Muscle layer of duodenum (tissue), 2 donors: ENCODE measurements around the gene INO80E.
A peak's percentile ranks its signal among the peaks of the same experiment; 100 is the strongest.
"Not testable (repeated sequence)": the region's sequence is repeated elsewhere in the genome, so short reads cannot be mapped to it uniquely, and the experiment has no call there.

Experiments
- H3K27ac ChIP-seq: one replicate; pipeline ENCODE4 v1.7.0; 2013; ENCODE audit warnings: mild to moderate bottlenecking, low read length
- H3K27me3 ChIP-seq: one replicate; pipeline ENCODE4 v1.7.0; 2013; ENCODE audit warnings: low read depth, mild to moderate bottlenecking, control low read depth, low read length
- H3K36me3 ChIP-seq, 2 donors: one replicate each; pipeline ENCODE4 v1.7.0; 2013; ENCODE audit warnings: low read length in 2 of 2, control low read depth in 1 of 2, mild to moderate bottlenecking in 1 of 2; ENCODE audit not compliant: insufficient read depth in 2 of 2, control insufficient read depth in 1 of 2
- H3K4me1 ChIP-seq, 2 donors: one replicate each; pipeline ENCODE4 v1.7.0; 2013; ENCODE audit warnings: low read length in 2 of 2, mild to moderate bottlenecking in 2 of 2, control low read depth in 1 of 2, moderate library complexity in 1 of 2; ENCODE audit not compliant: insufficient read depth in 2 of 2, control insufficient read depth in 1 of 2
- H3K4me3 ChIP-seq, 2 donors: one replicate each; pipeline ENCODE4 v1.7.0; 2013; ENCODE audit warnings: low read length in 2 of 2, low read depth in 1 of 2, mild to moderate bottlenecking in 1 of 2
- H3K9me3 ChIP-seq, 2 donors: one replicate each; pipeline ENCODE4 v1.7.0; 2013; ENCODE audit warnings: low read length in 2 of 2, control low read depth in 1 of 2, mild to moderate bottlenecking in 1 of 2; ENCODE audit not compliant: control insufficient read depth in 1 of 2
- donor health status: healthy.

The INO80E gene

DNA sequence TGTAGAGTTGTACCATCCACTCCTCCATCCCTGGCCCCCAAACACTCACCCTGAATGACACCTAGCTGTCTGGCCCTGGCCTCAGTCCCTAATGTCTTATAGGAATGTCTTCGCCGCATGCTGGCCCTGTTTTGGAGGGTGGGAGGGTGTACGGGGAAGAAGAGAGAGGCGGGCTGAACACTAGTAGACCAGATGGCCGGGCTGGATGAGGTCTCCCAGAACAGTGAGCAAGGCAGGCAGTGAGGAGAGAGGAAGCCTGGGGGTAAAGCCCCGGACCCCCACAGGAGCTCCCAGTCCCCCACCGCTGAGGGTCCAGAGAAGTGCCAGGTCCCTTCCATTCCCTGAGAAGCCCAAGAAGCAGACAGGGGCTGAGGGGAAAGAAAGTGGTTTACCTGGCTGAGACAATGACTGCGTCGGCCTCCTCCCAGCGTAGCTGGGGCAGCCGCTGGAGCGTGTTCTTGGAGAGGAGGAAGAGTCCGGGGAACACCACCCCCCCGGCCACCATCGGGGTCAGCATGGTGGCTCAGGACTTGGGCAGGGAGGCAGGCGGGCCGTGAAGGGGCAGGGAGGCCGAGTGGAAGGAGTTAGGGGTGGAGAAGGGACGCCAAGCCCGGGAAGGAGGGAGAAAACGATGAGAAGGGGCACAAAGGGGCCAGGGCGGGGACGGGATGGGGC is 34.1 kb downstream of the INO80E start:
- no peaks in the 10 kb centered on the region for H3K36me3 ChIP-seq
- H3K9me3 ChIP-seq, result no peaks in the 10 kb centered on the region
- H3K27me3 ChIP-seq, result peaks cover 41% of the 10 kb centered on the region
- H3K4me1 ChIP-seq, result peaks cover 0 to 12% of the 10 kb centered on the region in 2 donors
- H3K4me3 ChIP-seq, result no peak overlapping the region
- H3K27ac ChIP-seq, result no peak overlapping the region

DNA sequence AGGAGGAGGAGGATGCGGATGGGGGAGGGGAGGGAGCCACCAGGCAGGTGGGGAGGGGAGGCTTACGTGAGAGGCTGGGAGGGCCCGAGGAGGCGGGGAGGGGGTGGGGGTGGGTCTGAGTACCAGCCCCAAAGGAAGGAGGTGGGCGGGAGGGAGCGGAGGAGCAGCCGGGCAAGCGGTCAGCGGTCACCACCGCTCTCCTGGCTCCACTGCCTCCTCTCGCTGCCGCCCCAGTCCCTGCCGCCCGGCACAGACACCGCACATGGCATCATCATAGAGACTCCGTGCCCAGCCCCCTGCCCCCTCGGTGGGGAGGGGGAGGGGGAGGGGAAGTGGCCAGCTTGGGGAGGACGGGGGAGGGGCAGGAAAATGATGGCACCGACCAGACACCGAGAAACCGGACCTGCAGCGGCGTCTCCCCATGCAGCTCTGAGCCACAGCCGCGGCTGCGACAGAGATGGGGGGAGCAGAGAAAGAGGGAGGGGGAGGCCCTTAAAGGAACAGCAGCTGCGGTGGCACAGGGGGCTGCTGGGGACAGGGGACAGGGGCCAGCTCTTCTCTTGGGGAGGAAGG is 34.9 kb downstream of the INO80E start, which contains the start of gene TLCD3B:
TSS of gene TLCD3B (minus strand) at position 431 of the 573 bp plus-strand sequence. CDS start 744 bp downstream, outside the sequence.
- Histone ChIP-seq H3K4me3 (peak within 1 kb of the TSS in 1 of 2 donors; percentile 32), H3K4me1 (peaks cover 0 to 12% of the 10 kb centered on the region in 2 donors), H3K27ac (no peak within 1 kb of the TSS), H3K36me3 (no peaks in the 10 kb centered on the region), H3K27me3 (peaks cover 41% of the 10 kb centered on the region), H3K9me3 (no peaks in the 10 kb centered on the region)

DNA sequence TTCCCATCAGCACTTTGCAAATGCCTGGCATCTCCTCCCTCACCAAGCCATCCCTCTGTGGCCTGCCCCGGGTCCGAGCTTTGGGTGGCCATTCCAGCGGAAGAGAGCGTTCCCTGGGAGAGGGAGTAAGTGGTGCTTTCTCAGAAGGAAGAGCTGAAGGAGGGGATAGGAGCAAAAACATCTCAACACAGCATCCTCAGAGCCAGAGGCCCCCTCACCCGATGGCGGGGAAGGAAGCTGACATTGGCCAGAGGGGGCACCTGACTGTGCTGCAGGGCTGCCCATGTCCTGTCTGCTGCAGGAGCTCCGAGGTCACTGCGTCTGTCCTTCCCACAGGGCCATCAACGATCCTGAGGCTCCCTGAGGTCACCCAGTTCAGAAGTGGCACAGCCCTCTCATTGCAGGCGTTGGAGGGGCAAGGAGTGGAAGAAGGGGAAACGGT is 35.5 kb downstream of the INO80E start:
- H3K9me3 ChIP-seq, result no peaks in the 10 kb centered on the region
- peaks cover 0 to 12% of the 10 kb centered on the region in 2 donors for H3K4me1 ChIP-seq
- peak overlapping the region in 1 of 2 donors; percentile 32 for H3K4me3 ChIP-seq
- peaks cover 41% of the 10 kb centered on the region for H3K27me3 ChIP-seq
- no peak overlapping the region for H3K27ac ChIP-seq
- no peaks in the 10 kb centered on the region for H3K36me3 ChIP-seq

DNA sequence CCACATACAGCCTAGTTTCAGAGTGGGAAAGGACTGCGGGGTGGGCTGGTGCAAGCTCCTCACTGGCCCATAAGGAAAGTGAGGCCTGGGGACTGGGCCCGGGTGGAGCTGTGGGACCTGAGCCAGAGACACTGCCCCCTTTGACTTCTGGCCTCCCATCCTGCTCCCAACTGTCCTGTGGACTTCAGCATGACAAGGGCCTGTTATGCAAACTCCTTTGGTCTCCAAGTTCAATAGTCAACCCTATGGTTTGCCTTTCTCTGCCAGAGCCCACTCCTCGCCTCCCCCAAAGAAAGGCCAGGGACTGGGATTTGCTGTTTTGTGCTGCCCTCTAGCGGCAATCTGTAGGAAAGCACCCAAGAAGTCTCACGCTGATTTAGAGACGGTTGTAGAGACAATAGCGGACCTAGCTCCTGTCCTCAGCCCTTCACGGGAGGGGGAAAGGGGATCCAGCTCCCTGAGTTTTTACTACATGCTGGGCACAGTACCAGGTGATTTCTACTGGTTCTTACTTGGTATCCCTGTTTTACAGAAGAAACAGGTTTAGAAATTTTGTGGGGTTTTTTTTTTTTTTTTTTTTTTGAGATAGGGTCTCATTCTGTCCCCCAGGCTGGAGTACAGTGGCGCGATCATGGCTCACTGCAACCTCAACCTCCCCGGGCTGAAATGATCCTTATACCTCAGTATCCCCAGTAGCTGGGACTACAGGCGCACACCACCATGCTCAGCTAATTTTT is 36.2 kb downstream of the INO80E start:
- H3K4me3 ChIP-seq, result no peak overlapping the region
- peaks cover 37% of the 10 kb centered on the region for H3K27me3 ChIP-seq
- no peaks in the 10 kb centered on the region for H3K36me3 ChIP-seq
- H3K4me1 ChIP-seq, result peaks cover 0 to 12% of the 10 kb centered on the region in 2 donors
- no peak overlapping the region for H3K27ac ChIP-seq
- no peaks in the 10 kb centered on the region for H3K9me3 ChIP-seq

DNA sequence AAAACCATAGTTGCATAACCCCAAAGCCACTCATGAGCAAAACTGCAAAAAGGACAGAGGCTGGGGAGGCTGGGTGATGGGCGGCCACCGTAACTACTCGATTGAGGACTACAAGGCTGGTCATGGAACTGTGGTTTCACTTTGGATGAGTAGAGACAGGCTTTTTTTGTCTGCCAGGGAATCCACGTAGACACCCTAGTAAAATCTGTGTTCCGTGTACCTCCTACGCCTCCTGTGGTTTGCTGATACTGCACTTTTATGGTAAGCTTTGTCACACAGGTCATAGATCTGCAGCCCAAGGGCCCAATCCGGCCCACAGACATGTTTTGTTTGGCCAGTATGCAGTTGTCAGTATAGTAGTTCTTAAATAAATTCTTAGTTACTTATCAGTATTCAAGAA is 37.2 kb downstream of the INO80E start:
- H3K27ac ChIP-seq, result no peak overlapping the region
- H3K9me3 ChIP-seq, result no peaks in the 10 kb centered on the region
- H3K4me1 ChIP-seq, result peaks cover 0 to 12% of the 10 kb centered on the region in 2 donors
- H3K36me3 ChIP-seq, result no peaks in the 10 kb centered on the region
- no peak overlapping the region for H3K4me3 ChIP-seq
- peaks cover 35% of the 10 kb centered on the region for H3K27me3 ChIP-seq

DNA sequence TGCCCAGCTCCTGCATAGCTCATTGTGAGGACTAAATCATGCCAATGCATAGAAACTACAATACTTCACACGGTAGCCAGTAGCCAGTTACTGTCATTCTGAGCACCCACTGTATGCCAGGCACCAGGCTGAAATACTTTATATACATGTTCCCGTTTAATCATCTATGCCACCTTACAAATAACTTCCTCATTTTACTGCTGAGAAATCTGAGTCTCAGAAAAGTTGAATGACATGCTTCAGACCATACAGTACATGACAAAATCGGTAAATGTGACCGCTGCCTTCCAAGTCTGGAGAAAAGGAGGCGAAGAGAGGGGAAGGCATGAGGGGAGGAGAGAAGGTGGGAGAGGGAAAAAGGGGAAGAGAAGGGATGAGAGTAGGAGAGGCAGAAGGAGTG is 44.2 kb downstream of the INO80E start:
- Histone ChIP-seq H3K27ac (no peak overlapping the region), H3K4me1 (no peaks in the 10 kb centered on the region), H3K27me3 (no peaks in the 10 kb centered on the region), H3K9me3 (no peaks in the 10 kb centered on the region), H3K4me3 (no peak overlapping the region), H3K36me3 (no peaks in the 10 kb centered on the region)

DNA sequence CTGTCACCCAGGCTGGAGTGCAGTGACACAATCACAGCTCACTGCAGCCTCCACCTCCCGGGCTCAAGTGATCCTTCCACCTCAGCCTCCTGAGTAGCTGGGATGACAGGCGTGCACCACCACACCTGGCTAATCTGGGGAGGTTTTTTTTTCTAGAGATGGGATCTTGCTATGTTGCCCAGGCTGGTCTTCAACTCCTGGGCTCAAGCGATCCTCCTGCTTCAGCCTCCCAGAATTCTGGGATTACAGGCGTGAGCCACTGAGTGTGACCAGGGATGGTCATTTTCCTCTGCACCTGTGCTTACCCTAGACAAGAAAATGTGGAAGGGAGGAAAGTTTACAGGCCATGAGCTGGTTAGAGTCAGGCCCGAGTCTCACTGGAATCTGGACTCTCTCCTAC is 44.6 kb downstream of the INO80E start:
- not testable (repeated sequence) for H3K27ac ChIP-seq, H3K4me1 ChIP-seq, H3K36me3 ChIP-seq, H3K27me3 ChIP-seq, H3K9me3 ChIP-seq, H3K4me3 ChIP-seq

DNA sequence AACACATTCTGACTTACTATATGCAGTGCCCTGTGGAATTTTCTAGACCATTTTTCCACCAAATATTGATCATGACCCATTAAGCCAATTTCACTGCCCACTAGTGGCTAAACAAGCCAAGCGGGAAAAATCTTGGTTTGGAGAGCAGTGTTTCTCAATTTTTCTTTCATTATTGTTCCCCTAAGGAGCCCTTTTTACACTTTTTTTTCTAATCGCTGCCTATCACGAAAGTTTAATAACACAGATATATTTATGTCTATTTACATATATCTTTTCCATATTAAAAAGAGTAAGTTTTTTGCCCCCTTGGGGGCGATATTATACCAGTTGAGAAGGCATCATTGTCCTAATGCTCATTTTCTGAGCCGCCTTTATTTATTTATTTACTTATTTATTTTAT is 45.8 kb downstream of the INO80E start:
- Histone ChIP-seq H3K9me3 (no peaks in the 10 kb centered on the region), H3K27ac (no peak overlapping the region), H3K27me3 (no peaks in the 10 kb centered on the region), H3K4me1 (no peaks in the 10 kb centered on the region), H3K4me3 (no peak overlapping the region), H3K36me3 (no peaks in the 10 kb centered on the region)

DNA sequence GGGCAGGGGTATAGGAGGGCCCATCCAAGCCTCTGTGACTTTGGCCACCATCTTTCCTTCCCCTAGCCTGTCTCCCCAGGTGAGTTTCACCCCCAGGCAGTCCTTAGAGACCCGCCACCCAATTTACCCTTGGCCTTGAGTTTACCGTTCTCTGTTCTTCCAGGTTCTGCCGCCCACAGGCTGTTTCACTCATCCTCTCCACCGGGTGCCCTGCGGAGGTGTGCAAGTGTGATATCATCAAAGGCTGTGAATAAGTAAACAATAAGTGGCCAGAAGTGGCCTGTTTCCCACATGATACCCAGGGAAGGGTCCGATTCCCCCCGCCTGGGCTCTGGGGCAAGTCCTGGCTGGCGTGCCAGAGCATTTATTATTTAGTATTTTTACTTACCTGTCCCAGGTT is 50.1 kb downstream of the INO80E start:
- Histone ChIP-seq H3K4me3 (no peak overlapping the region), H3K36me3 (no peaks in the 10 kb centered on the region), H3K27me3 (no peaks in the 10 kb centered on the region), H3K9me3 (no peaks in the 10 kb centered on the region), H3K27ac (no peak overlapping the region), H3K4me1 (no peaks in the 10 kb centered on the region)

DNA sequence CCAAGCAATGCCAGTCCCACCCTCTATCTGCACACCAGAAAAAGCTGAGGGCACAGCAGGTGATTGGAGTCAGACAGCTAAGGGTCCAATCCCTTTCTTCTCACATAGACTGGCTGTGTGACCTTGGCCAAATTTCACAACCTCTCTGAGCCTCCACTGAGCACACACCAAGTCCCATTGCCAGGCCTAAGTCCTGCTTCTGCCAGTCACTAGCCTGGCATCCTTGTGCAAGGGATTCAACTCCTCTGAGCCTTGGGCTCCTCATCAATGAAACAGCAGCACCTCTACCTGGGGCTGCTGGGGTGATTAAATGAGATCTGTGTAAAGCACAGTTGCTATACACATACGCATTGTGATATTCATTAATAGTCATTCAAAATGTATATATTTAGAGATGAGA is 50.5 kb downstream of the INO80E start:
- H3K27ac ChIP-seq, result no peak overlapping the region
- H3K9me3 ChIP-seq, result no peaks in the 10 kb centered on the region
- H3K36me3 ChIP-seq, result no peaks in the 10 kb centered on the region
- H3K4me3 ChIP-seq, result no peak overlapping the region
- H3K4me1 ChIP-seq, result no peaks in the 10 kb centered on the region
- no peaks in the 10 kb centered on the region for H3K27me3 ChIP-seq

DNA sequence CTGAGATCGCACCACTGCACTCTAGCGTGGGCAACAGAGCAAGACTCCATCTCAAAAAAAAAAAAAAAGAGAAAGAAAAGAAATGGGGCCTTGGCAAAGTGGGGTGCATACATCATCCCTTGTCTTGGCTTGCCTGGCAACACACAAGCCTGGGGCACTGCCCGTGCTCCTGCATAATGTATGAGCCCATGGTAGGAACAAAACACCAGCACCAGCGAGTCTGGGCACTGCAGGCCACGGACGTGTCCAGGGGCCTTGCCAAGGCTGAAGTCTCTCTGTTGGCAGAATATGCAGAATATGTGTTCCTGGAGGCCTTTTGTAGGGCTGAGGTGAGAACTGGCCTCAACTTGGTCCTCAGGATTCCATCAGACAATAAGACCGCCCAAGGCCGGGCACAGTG is 53.8 kb downstream of the INO80E start:
- H3K36me3 ChIP-seq, result no peaks in the 10 kb centered on the region
- H3K27ac ChIP-seq, result no peak overlapping the region
- no peaks in the 10 kb centered on the region for H3K9me3 ChIP-seq
- H3K27me3 ChIP-seq, result no peaks in the 10 kb centered on the region
- H3K4me3 ChIP-seq, result no peak overlapping the region
- H3K4me1 ChIP-seq, result peaks cover 6 to 8% of the 10 kb centered on the region in 2 donors
